ENCODE measurements around the gene LSM10. TPM values are rescaled to one million over a fixed set of nuclear protein-coding genes. Genes with fewer than 3 reads are reported as not detected.
A peak's percentile ranks its signal among the peaks of the same experiment; 100 is the strongest.

LSM10 gene
- total RNA-seq, 1 donor from 2014 or later, result 28.9 TPM

DNA sequence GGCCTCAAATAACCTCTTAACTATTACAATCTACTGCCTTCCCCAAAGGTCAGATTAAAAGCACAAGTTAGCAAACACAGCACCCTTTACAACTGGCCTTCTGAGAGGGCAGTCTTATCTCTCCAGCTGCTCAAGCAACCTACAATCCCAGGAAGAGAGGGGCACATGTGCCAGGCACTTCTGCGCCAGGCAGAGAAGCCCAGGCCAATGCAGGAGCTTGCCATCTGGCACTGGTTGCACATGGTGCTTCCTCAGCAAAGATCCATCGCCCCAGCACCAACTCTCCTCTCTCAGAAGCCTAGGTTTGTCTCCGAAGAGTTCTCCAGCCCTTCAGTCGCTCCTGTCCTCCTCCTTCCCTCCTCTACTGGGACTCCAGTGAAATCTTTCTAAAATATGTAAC lies 14.5 kb downstream of the LSM10 start:
- DNase-seq (ENCODE audit: low spot score), result no peak

DNA sequence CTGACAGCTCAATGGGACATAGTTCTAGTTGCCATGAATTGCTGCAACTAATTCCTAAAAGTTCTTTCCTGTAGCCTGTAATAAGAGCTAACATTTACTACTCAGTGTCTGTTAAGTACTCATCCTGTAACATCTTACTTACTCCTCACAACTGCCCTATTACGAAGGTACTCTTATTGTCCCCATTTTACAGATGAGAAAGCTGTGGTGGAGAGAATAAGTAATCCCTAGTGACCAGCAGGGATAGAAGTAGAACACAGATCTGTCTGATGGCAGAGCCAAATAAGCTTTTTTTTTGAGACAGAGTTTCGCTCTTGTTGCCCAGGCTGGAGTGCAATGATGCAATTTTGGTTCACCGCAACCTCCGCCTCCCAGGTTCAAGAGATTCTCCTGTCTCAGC lies 15.0 kb downstream of the LSM10 start:
- DNase-seq (ENCODE audit: low spot score), result no peak

DNA sequence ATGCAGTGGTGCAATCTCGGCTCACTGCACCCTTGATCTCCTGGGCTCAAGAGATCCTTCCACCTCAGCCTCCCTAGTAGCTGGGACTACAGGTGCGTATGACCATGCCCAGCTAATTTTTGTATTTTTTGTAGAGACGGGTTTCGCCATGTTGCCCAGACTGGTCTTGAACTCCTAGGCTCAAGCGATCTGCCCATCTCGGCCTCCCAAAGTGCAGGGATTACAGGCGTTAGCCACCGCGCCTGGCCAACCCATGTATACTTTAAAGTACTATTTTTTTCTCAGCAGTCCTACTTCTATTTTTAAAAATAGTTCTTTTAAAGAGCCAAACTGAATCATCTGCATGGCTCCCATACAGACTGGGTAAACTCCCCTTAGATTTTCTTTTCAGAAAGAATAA lies 15.5 kb downstream of the LSM10 start:
- DNase-seq (ENCODE audit: low spot score), result no peak

DNA sequence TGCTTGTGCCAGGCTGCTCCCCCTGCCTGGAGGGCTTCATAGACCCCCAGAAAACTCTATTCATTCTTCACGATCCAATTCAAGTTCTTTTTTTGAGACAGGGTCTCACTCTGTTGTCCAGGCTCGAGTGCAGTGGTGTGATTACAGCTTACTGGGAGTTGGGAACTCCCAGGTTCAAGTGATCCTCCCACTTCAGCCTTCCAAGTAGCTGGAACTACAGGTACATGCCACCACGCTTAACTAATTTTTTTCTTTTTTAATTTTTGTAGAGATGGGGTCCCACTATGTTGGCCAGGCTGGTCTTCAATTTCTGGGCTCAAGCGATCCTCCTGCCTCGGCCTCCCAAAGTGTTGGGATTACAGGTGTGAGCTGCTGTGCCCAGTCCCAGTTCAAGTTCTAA lies 16.3 kb downstream of the LSM10 start:
- DNase-seq (ENCODE audit: low spot score), result no peak

DNA sequence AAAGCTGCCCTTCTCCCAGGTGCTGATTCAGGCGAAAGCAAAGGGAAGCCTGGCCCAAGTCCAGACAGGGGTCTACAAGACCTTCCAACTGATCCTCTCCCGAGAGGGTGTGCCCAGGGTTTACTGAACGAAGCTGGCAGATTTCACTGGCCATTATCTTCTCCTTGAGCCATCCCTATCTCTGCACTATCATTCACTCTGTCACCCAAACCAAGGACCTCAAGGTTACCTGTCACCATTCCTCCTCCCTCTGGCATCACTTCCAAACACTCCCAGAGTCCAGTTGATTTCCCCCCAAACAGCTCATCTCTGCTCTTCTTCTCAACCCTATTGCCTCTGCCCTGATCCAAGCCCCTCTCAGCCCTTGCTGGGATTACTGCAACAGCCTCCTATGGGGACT lies 16.9 kb downstream of the LSM10 start:
- DNase-seq (ENCODE audit: low spot score), result no peak

DNA sequence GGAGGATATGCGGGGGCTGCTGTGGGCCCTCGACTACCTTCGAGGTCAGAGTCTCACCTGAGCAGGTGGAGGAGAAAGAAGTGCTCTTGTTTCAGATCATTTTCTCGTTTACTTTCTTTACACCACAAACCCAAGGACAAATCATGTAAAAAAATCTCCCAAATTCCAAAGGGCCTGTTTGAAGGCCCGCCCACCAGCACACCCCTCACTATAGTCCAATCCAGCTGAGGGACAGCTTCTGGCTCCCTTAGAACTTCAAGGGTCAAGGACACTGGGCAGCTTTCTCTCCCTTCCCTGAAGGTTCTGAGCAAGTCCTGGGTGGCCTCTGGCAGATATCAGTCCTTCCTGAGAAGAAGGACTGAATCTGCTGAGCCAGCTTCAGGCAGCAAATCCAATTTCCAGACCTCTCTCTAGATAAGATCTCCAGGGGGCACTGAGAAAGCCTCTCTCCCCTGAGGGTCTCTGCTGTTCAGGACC lies 17.5 kb downstream of the LSM10 start:
- no peak for DNase-seq (ENCODE audit: low spot score)

DNA sequence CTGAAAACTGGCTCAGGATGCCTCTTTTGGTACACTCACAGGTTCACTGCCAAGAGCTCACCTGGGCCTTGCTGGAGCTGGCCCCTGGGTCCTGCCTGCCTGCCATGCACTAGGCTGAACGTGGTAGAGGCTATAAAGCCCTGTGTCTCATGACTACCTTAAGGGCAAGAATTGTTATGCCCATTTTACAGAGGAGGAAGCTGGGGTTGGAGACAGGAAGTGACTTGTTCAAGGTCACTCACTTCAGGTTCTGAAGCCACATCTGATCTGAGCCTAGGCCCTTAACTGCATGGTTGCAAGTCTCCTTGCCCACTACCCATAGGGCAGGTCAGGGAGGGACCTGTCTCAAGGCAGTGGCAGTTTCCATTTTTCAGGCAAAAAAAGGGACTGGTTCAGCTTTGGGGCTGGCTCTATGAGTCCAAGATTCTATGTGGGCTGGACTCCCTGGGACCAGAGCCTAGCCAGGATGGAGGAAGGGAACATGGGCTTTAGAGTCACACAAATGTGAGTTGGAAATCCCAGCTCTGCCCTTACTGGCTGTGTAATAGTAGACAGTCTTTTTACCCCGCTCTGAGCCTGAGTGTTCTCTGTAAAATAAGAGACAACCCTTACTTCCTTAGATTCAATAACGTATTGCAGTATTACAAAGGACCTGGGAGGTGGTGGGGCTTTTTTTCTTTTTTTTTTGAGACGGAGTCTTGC lies 19.8 kb downstream of the LSM10 start:
- DNase-seq (ENCODE audit: low spot score), result no peak

DNA sequence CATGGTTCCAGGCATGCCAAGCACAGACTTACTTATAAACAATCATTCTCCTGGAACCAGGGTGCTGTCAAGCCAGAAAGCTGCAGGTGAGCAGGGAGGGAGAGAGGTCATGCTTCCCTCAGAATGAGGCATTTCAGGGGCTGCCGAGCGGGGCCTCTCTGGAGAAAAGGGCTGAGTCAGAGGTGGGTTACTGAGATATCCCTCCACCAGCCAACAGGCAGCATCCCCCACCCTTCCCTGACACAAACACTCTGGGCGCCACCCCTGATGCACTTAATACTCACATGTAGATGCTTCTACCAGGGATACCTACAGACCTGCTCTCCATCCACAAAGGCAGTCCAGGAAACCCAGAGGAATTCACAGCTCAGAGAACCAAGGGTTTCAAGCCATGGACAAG lies 25.1 kb downstream of the LSM10 start:
- no peak for DNase-seq (ENCODE audit: low spot score)

DNA sequence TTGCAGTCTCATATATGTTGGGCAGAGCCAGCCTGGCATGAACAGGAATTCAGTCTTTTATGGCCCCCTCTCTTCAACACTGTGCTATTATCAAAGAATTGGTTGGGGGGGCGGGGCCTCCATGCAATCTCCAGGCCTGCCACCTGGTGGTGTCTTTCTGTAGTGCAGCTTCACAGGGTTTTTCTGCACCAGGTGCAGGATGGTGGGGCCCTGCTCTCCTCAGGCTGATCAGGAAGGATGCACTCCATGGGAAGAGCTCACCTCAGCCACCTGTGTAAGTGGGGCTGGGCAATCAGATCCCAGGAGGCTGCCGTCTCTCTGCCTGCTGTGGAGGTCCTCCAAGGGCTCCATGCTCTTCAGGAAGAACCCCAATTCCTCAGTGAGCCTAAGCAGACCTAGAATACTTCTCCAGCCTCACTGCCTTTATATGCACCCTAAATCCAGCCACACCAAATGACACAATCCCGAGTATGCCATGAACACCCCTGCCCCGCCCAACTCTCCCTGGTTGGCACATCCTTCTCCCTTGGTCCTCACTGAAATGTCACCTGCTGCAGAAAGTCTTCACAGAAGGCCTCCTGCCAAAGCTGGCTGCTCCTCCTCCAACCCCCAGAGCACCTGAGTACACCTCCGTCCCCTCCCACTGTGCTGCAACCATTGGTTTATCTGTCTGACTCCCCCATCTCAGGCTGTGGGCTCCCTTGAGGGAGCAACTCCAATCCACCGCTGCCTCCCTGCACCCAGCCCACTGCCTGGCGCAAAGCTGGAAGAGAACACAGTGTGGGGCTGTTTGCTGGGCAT lies 28.4 kb downstream of the LSM10 start:
- DNase-seq (ENCODE audit: low spot score), result peak; percentile 77

DNA sequence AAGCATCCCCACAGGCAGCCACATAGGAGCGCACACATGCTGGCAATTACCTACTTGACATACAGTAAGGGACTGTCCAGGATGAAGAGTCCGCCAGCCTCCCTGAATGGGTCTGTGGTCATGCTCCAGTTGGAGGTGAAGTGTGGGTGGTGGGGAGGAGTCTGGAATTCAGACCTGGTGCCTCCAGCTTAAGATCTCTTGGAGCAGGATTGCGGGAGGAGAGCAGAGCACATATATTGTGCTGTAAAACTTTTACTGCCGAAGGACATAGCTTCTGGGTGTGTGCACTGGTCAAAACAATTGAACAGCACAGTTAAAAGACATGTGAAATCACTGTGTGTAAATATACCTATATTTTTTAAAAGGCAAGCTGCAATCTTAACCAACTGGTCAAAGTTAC lies 29.9 kb downstream of the LSM10 start:
- DNase-seq (ENCODE audit: low spot score), result no peak

DNA sequence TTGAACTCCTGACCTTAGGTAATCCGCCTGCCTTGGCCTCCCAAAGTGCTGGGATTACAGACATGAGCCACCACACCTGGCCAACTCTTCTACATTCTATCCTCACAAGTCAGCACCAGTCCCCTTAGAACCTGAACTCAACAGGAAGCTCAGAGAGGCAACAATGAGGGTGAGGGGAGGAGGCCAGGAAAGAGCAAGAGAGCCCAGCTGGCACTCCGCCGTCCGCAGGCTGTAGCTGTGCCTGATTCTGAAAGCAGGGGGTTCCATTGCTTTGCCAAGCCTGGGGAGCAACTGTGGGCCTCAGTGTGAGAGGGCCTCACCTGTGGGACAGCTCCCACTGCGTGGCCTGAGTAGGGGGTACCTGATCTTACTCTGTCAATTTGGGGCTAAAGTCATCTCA lies 30.6 kb downstream of the LSM10 start:
- no peak for DNase-seq (ENCODE audit: low spot score)

DNA sequence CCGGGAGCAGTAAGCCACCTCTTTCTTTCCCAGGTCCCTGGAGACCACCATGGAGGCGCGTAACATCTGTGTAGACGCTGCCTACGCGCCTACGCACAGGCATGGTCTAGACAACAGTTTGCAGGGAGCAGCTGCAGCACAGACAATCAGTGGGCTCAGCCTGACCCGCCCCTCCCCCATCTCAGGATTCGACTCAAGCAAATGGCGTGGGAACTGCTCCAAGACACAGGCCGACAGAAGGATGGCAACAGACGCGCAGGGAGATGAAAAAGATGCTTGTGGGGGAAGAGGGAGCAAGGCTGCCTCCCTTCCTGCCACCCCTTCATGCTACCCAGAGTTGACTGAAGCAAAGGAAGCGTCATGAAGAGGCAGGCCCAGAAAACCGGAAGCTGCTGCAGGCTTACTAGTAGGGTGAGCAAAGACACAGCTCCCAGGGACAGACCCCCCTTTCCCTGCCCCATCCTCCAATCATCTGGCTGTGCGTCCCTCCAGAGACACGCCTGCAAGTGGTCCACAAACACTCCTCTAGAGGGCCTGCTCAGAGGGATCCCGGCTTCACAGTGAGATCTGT lies 31.5 kb downstream of the LSM10 start:
- DNase-seq (ENCODE audit: low spot score), result no peak

DNA sequence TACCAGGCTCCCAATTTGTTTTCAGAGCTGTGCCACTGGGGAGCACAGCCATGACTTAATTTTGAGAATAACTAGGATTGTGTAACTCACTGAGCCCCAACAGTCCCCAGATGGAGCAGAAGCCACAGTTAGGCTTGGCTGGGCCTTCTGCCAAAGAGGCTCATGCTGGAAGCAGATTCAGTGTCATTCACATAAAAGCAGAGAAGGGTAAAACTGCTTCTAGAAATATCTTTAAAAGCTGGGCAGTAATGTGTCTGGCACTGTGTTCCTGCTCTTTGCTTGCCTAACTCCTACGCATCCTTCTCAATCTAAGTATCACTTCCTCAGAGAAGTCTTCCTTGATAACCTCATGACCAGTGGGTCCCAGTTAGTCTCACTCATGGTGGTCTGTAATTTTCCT lies 32.3 kb downstream of the LSM10 start:
- DNase-seq (ENCODE audit: low spot score), result no peak

DNA sequence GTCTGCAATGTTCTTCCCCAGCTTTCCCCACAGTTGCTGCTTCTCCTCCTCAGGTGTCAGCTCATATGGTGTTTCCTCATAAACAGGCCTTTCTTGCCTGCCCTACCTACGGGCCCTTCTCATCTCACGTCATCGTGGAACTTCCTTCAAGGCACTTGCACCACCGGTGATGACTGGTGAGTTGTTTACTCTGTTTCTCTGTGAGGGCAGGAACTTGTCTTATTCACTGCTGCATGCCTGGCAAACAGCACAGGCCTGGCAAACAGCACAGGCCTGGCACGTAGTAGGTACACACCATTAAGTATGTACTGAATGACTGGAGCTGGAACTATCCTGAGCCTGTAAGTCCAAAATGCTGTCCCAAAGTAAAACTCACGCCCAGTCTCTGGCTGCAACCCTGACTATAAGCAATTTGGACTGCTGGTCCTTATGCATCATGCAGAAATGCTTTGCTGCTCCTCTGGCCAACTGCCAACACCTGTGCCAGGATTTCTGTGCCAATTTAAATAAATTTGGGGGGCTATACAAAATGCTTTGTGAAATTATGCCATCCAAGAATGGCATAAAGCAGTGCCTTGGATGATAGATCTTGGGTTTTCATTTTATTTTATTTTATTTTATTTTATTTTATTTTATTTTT lies 37.7 kb downstream of the LSM10 start:
- no peak for DNase-seq (ENCODE audit: low spot score)

DNA sequence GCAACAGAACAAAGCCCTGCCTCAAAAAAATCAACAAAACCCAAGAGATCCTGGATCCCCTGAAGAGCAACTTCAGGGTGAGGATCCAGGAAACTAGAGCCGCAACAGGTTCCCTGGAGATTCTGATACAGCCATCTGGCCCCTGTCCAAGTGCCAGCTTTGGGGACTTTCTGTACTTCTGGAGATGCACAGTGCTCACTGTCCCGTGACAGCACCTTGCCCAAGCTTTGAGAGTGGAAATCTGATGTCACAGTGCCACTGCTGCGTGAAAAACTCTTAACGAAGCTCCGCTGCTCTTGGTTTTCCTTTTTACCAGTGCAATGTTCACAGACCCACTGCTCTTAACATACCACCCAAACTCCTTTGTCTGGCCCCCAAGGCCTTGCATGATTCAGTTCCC lies 38.3 kb downstream of the LSM10 start:
- DNase-seq (ENCODE audit: low spot score), result no peak

DNA sequence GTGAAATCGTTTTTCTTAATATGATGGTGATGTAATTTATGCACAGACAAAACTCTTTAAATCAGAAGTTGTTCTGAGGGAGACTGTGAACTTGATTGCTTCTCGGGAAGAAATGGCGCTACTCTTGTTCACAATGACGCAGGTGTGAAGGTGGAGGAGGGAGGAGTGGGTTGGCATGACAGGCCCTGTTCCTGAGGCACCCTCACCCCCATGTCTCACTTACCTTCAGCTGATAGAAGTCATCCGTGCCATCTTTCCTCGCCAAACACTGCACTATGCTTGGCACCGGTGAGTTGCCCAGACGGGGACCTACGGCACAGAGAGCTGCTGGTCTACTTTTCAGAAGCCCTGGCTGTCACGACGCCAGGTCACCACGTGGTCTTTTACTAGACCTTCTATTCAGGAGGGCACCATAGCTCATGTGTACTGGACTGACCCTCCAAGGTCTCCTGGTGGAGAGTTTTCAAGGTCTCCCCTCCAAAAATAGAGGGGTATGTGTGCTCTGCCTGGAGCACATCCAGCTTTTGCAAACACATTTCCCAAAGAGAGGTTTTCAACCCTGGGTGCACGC lies 39.1 kb downstream of the LSM10 start:
- no peak for DNase-seq (ENCODE audit: low spot score)

DNA sequence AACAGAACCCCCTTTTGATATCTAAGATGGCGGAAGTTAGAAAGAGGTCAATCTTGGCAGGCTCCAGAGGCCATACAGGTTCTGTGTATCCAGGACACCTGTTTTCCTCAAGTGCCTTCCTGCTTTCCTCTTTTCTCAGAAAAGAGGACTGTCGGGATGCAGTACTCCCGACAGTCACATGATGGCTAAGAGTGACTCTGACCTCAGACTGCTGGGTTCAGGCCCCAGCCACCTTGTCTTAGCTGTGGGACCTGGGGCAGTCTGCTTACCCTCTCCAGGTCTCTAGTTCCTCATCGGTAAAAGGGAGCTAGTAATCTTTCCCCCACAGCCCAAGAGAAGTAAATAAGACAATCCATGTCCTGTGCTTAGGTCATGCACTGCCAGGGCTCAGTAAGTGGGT lies 41.9 kb downstream of the LSM10 start:
- DNase-seq (ENCODE audit: low spot score), result no peak

DNA sequence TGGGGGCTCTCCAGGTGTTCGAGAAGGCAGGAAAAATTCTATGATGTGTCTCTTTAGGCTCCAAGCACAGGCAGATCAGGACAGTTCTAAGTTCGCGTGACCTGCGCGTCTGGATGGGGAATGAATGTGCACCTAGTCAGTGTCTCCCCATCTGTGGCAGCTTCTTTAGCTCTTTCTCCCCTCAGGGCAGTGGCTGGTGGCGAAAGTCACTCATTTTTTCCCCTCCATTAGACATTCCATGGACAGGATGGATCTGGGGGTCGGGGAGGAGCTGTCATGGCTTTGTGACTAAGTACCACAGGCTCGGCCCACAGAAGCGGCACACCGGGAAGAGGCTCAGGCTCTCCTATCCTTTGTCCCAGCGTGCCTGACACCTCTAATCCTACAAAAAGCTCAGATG lies 43.2 kb downstream of the LSM10 start:
- DNase-seq (ENCODE audit: low spot score), result no peak

DNA sequence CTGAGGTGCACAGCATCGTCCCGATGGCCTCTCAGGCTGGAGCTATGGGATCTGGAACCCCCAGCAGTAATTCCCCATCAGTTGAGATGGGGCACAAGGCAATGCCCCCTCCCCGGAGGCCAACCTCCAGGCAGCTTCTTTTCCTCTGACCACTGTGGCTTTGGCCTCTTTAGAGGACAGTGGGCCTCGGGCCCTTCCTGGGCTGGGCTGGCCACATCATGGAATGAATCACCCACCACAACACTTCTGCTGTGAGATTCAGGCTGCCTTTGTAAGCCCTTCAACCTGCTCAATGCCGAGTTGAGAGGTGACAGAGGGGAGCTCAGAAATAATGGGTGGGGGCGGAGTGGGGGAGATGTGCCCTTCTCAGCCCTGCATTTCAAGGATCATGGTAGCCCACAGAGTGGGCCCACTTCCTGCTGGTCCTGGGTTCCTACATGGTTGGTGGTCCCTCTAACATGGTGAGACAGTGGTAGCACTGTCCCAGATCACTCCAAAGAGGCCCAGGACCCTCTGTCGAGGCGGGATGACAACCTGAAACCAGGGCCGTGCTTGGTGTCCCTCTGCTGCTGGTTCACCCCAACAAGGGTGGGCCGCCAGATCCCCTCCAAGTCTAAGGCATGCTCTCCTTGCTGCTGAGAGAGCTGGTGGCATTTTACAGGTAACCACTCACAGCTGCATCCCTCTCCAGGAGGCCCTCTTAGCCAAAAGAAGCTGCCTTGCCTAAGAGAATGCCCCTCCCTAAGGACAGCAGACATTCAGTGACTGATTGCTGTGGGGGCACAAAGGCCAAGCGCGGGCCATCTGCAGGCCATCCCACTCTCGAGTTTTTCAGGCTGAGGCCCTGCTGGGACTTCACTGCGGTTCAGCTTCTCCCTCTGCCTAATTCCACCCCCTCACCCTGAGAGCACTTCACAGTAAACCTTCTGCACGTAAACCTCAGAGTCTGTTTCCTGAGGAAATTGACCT lies 44.5 kb downstream of the LSM10 start:
- no peak for DNase-seq (ENCODE audit: low spot score)

DNA sequence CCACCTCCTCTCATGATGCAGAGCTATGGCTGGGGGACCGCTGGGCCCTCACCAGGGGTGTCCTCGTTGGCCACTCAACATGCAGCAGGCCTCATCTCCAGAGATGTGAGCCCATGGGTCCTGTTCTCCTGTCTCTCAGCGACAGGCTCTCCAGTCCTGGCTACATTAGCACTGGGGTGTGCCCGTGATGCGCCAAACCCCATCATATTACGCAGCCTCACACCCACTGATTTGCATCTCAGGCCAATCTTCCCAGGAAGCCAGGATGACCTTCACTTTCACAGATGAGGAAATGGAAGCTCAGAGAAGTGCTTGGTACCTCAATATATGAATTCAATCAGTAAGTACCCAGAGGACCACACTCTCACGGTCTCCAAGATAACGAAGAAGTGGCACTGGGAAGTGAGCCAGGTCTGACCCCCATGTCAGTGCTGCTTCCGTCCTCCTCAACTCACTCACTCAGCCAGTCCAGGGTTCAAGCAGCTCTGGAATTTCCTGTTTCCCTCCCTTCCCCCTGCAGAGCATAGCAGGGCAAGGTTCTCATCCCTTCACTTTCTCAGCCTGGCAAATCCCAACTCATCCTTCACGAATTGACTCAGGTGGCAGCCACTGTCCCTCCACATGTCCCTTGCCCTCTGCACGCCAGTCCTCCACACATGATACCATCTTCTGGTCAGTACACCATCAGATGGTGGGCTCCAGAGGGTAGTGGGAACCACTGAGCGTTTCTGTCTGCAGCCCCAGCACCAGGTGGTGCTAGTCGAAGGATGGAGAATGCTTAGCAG lies 45.4 kb downstream of the LSM10 start:
- no peak for DNase-seq (ENCODE audit: low spot score)

Measured in ureter (tissue), 1 donor.